Measurements from ENCODE around the gene ENTREP1.
"Not testable (repeated sequence)": the region's sequence is repeated elsewhere in the genome, so short reads cannot be mapped to it uniquely, and the experiment has no call there.

The ENTREP1 gene

DNA sequence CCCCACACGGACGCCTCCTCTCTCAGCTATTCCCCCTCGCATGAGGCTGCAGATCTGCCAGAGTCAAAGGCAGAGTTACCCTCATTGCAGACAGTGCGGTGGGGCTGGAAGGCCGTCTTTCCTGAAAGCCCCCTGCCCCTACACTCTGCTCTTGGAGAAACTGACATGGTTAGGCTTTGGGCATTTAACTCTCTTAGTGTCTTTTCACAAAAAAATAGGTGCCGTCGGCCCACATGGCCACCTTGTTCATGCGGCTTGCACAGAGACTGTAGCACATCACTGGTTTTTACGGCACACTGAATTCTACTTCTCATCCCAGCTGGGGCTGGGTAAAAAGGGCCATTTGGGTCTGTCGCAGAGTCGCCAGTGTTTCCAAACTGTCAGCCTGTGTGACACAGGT, 107.6 kb downstream of the ENTREP1 start:
- no peaks in the 10 kb centered on the region for H3F3A ChIP-seq (ENCODE audit: insufficient read depth)
- H3K36me3 ChIP-seq (ENCODE audit: low read length): no peaks in the 10 kb centered on the region
- no peak overlapping the region for H3K4me3 ChIP-seq (ENCODE audit: insufficient read depth, low read length, poor library complexity, severe bottlenecking)
- H3K9me2 ChIP-seq (replicated peaks; ENCODE audit: insufficient read depth, low read length): no peaks in the 10 kb centered on the region
- no peaks in the 10 kb centered on the region for H3K79me2 ChIP-seq (ENCODE audit: insufficient read depth, low read length)
- TF ChIP-seq, protein P1, sequence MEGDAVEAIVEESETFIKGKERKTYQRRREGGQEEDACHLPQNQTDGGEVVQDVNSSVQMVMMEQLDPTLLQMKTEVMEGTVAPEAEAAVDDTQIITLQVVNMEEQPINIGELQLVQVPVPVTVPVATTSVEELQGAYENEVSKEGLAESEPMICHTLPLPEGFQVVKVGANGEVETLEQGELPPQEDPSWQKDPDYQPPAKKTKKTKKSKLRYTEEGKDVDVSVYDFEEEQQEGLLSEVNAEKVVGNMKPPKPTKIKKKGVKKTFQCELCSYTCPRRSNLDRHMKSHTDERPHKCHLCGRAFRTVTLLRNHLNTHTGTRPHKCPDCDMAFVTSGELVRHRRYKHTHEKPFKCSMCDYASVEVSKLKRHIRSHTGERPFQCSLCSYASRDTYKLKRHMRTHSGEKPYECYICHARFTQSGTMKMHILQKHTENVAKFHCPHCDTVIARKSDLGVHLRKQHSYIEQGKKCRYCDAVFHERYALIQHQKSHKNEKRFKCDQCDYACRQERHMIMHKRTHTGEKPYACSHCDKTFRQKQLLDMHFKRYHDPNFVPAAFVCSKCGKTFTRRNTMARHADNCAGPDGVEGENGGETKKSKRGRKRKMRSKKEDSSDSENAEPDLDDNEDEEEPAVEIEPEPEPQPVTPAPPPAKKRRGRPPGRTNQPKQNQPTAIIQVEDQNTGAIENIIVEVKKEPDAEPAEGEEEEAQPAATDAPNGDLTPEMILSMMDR (IDR thresholded peaks at IDR 0.05; ENCODE audit: insufficient read depth, low read length, poor library complexity, severe bottlenecking): no peak
- TF ChIP-seq EZH2phosphoT487 (conservative IDR thresholded peaks at IDR 0.05; ENCODE audit: low read length): no peak
- H3K9me3 ChIP-seq (ENCODE audit: insufficient read depth, low read length): no peaks in the 10 kb centered on the region
- H2AFZ ChIP-seq (ENCODE audit: low read depth, low read length, severe bottlenecking): no peak overlapping the region
- H4K20me1 ChIP-seq (ENCODE audit: low read depth, low read length): no peaks in the 10 kb centered on the region
- no peak overlapping the region for H3K4me2 ChIP-seq (ENCODE audit: low read depth, low read length, poor library complexity, severe bottlenecking)
- no peaks in the 10 kb centered on the region for H3K27me3 ChIP-seq (ENCODE audit: low read length)
- no peak overlapping the region for H3K27ac ChIP-seq (ENCODE audit: low read depth, low read length)
- H3K9ac ChIP-seq (ENCODE audit: low read length): no peak overlapping the region

DNA sequence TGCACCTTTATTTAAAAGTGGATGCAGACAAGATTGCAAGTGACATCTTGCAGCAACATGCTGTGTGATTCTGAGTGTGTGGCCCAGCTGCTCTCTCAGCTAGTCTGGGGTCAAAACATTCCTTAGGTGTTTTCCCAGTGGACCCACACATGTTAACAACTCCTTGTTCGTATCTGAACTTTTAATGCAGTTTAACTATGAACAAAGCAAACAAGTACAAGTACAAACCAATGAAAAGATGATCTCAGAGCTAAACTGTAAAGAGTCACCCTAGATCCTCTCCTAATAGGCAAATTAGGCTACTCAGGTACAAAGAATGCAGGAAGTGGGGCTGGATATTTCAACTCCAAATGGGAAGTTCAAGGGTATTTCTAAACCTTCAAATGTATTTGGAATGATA, 108.4 kb downstream of the ENTREP1 start:
- Histone ChIP-seq H3K9me3 (ENCODE audit: insufficient read depth, low read length) (no peaks in the 10 kb centered on the region), H4K20me1 (ENCODE audit: low read depth, low read length) (no peaks in the 10 kb centered on the region), H3K27me3 (ENCODE audit: low read length) (no peaks in the 10 kb centered on the region), H3K9ac (ENCODE audit: low read length) (no peak overlapping the region), H3K4me3 (ENCODE audit: insufficient read depth, low read length, poor library complexity, severe bottlenecking) (no peak overlapping the region), H3F3A (ENCODE audit: insufficient read depth) (no peaks in the 10 kb centered on the region), H3K27ac (ENCODE audit: low read depth, low read length) (no peak overlapping the region), H3K36me3 (ENCODE audit: low read length) (no peaks in the 10 kb centered on the region), H2AFZ (ENCODE audit: low read depth, low read length, severe bottlenecking) (no peak overlapping the region), H3K9me2 (replicated peaks; ENCODE audit: insufficient read depth, low read length) (no peaks in the 10 kb centered on the region), H3K79me2 (ENCODE audit: insufficient read depth, low read length) (no peaks in the 10 kb centered on the region), H3K4me2 (ENCODE audit: low read depth, low read length, poor library complexity, severe bottlenecking) (no peak overlapping the region)
- no peak for TF ChIP-seq EZH2phosphoT487 (conservative IDR thresholded peaks at IDR 0.05; ENCODE audit: low read length)
- TF ChIP-seq, protein P1 (IDR thresholded peaks at IDR 0.05; ENCODE audit: insufficient read depth, low read length, poor library complexity, severe bottlenecking): no peak

DNA sequence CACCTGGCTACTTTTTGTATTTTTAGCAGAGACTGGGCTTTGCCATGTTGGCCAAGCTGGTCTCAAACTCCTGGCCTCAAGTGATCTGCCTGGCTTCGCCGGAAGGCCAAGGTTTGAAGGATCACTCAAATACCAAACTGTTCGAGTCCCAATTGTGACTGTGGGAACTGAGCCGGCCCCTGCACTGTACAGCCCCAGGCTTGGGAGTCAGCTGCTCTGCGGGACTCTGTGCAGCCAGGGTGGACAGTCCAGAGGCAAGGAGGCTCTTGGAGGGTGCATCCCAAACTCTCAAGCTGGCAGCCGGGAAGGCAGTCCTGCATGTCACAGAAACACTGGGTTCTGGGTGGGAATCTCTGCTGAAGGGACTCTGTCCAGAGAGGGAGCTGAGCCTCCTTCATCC, 109.0 kb downstream of the ENTREP1 start:
- H3F3A ChIP-seq (ENCODE audit: insufficient read depth): no peaks in the 10 kb centered on the region
- H2AFZ ChIP-seq (ENCODE audit: low read depth, low read length, severe bottlenecking): no peak overlapping the region
- TF ChIP-seq, protein P1 (IDR thresholded peaks at IDR 0.05; ENCODE audit: insufficient read depth, low read length, poor library complexity, severe bottlenecking): no peak
- no peak for TF ChIP-seq EZH2phosphoT487 (conservative IDR thresholded peaks at IDR 0.05; ENCODE audit: low read length)
- H3K9me3 ChIP-seq (ENCODE audit: insufficient read depth, low read length): no peaks in the 10 kb centered on the region
- no peaks in the 10 kb centered on the region for H3K36me3 ChIP-seq (ENCODE audit: low read length)
- H3K4me3 ChIP-seq (ENCODE audit: insufficient read depth, low read length, poor library complexity, severe bottlenecking): no peak overlapping the region
- no peak overlapping the region for H3K27ac ChIP-seq (ENCODE audit: low read depth, low read length)
- H3K4me2 ChIP-seq (ENCODE audit: low read depth, low read length, poor library complexity, severe bottlenecking): no peak overlapping the region
- H4K20me1 ChIP-seq (ENCODE audit: low read depth, low read length): no peaks in the 10 kb centered on the region
- H3K27me3 ChIP-seq (ENCODE audit: low read length): no peaks in the 10 kb centered on the region
- no peaks in the 10 kb centered on the region for H3K9me2 ChIP-seq (replicated peaks; ENCODE audit: insufficient read depth, low read length)
- no peak overlapping the region for H3K9ac ChIP-seq (ENCODE audit: low read length)
- H3K79me2 ChIP-seq (ENCODE audit: insufficient read depth, low read length): no peaks in the 10 kb centered on the region

DNA sequence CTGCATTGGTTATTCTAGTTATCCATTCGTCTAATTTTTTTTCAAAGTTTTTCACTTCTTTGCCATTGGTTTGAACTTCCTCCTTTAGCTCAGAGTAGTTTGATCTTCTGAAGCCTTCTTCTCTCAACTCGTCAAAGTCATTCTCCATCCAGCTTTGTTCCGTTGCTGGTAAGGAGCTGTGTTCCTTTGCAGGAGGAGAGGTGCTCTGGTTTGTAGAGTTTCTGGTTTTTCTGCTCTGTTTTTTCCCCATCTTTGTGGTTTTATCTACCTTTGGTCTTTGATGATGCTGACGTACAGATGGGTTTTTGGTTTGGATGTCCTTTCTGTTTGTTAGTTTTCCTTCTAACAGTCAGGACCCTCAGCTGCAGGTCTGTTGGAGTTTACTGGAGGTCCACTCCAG, 114.6 kb downstream of the ENTREP1 start:
- not testable (repeated sequence) for H3K9me3 ChIP-seq (ENCODE audit: insufficient read depth, low read length); H3K27ac ChIP-seq (ENCODE audit: low read depth, low read length); H4K20me1 ChIP-seq (ENCODE audit: low read depth, low read length); H3K9ac ChIP-seq (ENCODE audit: low read length); H3K36me3 ChIP-seq (ENCODE audit: low read length); H2AFZ ChIP-seq (ENCODE audit: low read depth, low read length, severe bottlenecking); H3K27me3 ChIP-seq (ENCODE audit: low read length); H3K4me3 ChIP-seq (ENCODE audit: insufficient read depth, low read length, poor library complexity, severe bottlenecking); H3F3A ChIP-seq (ENCODE audit: insufficient read depth); H3K79me2 ChIP-seq (ENCODE audit: insufficient read depth, low read length); H3K9me2 ChIP-seq (replicated peaks; ENCODE audit: insufficient read depth, low read length); H3K4me2 ChIP-seq (ENCODE audit: low read depth, low read length, poor library complexity, severe bottlenecking)

DNA sequence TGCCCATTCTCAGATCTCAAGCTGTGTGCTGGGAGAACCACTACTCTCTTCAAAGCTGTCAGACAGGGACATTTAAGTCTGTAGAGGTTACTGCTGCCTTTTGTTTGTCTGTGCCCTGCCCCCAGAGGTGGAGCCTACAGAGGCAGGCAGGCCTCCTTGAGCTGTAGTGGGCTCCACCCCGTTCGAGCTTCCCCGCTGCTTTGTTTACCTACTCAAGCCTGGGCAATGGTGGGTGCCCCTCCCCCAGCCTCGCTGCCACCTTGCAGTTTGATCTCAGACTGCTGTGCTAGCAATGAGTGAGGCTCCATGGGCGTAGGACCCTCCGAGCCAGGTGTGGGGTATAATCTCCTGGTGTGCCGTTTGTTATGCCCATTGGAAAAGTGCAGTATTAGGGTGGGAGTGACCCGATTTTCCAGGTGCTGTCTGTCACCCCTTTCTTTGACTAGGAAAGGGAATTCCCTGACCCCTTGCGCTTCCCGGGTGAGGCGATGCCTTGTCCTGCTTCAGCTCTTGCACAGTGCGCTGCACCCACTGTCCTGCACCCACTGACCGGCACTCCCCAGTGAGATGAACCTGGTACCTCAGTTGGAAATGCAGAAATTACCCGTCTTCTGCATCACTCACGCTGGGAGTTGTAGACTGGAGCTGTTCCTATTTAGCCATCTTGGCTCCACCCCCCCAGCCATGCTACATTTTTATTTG, 115.4 kb downstream of the ENTREP1 start:
- H3K4me2 ChIP-seq (ENCODE audit: low read depth, low read length, poor library complexity, severe bottlenecking); H3K4me3 ChIP-seq (ENCODE audit: insufficient read depth, low read length, poor library complexity, severe bottlenecking); H3F3A ChIP-seq (ENCODE audit: insufficient read depth); H3K9me3 ChIP-seq (ENCODE audit: insufficient read depth, low read length); H3K27me3 ChIP-seq (ENCODE audit: low read length); H3K27ac ChIP-seq (ENCODE audit: low read depth, low read length); H3K79me2 ChIP-seq (ENCODE audit: insufficient read depth, low read length); H4K20me1 ChIP-seq (ENCODE audit: low read depth, low read length); H3K9me2 ChIP-seq (replicated peaks; ENCODE audit: insufficient read depth, low read length); H3K9ac ChIP-seq (ENCODE audit: low read length); H2AFZ ChIP-seq (ENCODE audit: low read depth, low read length, severe bottlenecking); H3K36me3 ChIP-seq (ENCODE audit: low read length): not testable (repeated sequence)
